Skeletal muscle satellite cell (primary cell): ENCODE results near the gene GARNL3.

Source experiments
- H3K27me3 ChIP-seq: 2 replicates; pipeline ENCODE4 v1.7.0; 2013; ENCODE audit warnings: low read length; ENCODE audit not compliant: control insufficient read depth, insufficient read depth
- H3K36me3 ChIP-seq: 2 replicates; pipeline ENCODE4 v1.7.0; 2013; ENCODE audit warnings: mild to moderate bottlenecking, control low read depth, low read length; ENCODE audit not compliant: insufficient read depth
- H3K4me1 ChIP-seq: 2 replicates; pipeline ENCODE4 v1.7.0; 2013; ENCODE audit warnings: low read length; ENCODE audit not compliant: control insufficient read depth, insufficient read depth
- H3K4me2 ChIP-seq: 2 replicates; pipeline ENCODE4 v1.7.0; 2013; ENCODE audit warnings: mild to moderate bottlenecking, low read length
- H3K4me3 ChIP-seq: 2 replicates; pipeline ENCODE4 v1.7.0; 2013; ENCODE audit warnings: low read length
- H3K9ac ChIP-seq: 2 replicates; pipeline ENCODE4 v1.7.0; 2013; ENCODE audit warnings: mild to moderate bottlenecking, low read depth, low read length, moderate library complexity
- H3K9me3 ChIP-seq: replicated peaks from 2 replicates; pipeline ENCODE4 v1.7.0; 2013; ENCODE audit warnings: mild to moderate bottlenecking, control low read depth, low read length

Gene GARNL3

DNA sequence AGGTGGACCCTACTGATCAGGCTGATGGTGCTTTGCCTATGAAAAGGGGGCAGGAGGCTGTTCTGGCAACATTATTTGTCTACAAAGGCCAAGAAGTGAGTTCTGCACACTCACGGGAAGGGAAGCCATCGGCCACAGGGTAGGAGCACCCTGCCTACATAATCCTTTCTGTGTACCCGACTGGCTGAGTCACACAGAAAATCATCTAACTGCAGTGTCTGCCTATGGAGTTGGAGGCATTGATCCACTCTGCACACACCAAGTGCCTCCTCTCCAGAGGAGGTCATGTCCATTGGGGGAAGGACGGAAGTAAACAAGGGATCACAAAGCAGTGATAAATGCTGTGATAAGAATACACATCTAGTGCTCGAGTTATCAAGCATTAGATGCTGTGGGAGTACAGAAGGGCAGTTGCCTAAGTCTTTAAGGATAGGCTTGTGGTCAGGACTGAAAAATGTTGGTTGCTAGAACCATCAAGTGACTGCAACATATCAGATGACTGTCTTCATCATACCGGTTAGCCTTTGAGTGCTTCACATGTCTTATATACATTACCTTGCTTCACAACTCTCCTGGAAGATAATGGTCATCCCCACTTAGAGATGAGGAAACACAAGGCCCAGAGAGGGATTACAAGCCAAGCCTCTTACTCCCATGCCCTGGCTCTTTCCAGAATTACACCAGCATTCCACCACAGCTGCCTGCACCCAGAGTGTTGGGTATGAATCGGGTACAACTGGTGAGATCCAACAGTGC lies 131.1 kb downstream of the GARNL3 start:
- no peaks in the 10 kb centered on the region for H3K9me3 ChIP-seq
- H3K4me2 ChIP-seq: no peak overlapping the region
- no peaks in the 10 kb centered on the region for H3K36me3 ChIP-seq
- H3K9ac ChIP-seq: no peak overlapping the region
- H3K4me3 ChIP-seq: no peak overlapping the region
- peaks cover 41% of the 10 kb centered on the region for H3K27me3 ChIP-seq
- H3K4me1 ChIP-seq: peaks cover 10% of the 10 kb centered on the region

DNA sequence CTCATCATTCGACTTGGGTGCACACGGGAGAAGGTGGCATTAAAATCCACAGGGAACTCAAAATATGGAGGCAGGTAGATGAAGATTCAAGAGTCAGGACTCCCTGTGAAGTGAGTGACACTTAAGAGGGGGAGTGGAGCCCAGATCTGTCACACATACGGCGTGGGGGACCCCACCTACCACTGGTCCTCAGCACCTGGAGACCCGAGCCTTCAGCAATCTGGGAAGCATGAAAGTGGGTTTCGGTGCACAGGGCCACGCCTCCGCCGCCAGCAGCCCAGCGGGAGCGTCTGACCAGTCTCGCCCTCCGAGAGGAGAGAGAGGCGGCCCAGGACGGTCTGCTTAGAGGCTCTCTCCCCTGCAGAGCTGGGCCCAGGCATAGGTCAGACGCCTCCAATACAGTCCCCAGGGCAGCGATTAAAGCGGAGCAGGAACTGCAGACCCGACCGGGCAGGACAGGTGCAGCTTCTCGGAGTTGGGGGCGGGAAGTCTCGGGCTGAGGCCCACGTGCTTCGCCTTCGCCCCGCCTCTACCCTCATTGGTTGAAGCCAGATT lies 131.8 kb downstream of the GARNL3 start:
- Histone ChIP-seq H3K27me3 (peaks cover 39% of the 10 kb centered on the region), H3K36me3 (no peaks in the 10 kb centered on the region), H3K4me1 (peaks cover 10% of the 10 kb centered on the region), H3K4me2 (peak overlapping the region; percentile 82), H3K9ac (no peak overlapping the region), H3K9me3 (no peaks in the 10 kb centered on the region), H3K4me3 (peak overlapping the region; percentile 65)

DNA sequence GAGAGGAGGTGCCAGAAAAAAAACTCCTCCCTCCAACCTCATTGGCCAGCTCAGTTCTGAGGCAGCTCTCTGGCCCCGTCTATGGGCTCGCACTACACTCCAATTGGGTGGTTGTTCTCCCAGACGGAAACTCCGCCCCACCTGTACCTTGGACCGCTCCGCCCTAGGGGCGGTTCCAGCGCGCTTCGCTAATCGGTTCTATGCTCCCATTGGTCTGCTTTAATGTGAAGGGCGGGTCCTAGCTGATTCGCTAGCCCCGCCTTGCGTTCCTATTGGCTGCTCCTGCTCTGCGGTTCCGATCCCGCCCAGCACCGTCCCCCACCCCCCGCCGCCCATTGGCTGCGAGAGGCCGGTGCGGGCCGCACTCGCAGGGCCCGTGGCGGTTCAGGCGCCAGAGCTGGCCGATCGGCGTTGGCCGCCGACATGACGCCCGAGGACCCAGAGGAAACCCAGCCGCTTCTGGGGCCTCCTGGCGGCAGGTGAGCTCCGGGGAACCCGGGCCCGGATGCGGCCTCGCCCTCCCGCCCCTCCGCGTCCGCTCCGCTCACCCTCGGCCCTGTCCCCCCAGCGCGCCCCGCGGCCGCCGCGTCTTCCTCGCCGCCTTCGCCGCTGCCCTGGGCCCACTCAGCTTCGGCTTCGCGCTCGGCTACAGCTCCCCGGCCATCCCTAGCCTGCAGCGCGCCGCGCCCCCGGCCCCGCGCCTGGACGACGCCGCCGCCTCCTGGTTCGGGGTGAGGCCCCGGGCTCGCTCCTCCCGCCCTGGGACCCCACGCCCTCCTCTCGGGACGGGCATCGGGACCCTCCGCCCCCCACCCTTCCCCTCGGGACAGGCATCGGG lies 132.5 kb downstream of the GARNL3 start, which contains the start of gene SLC2A8:
Gene SLC2A8, plus strand, starts transcription at position 362 of the 838 bp plus-strand sequence. Its CDS starts 62 bp downstream, at position 424.
- peaks cover 34% of the 10 kb centered on the region for H3K27me3 ChIP-seq
- H3K9ac ChIP-seq: peak within 1 kb of the TSS; percentile 65

GRCh38 chr9:127397646-127398274 lies 133.2 kb downstream of the GARNL3 start:
- peak overlapping the region; percentile 71 for H3K4me3 ChIP-seq
- peaks cover 26% of the 10 kb centered on the region for H3K27me3 ChIP-seq
- peak overlapping the region; percentile 87 for H3K4me2 ChIP-seq
- peak overlapping the region; percentile 65 for H3K9ac ChIP-seq
- no peaks in the 10 kb centered on the region for H3K9me3 ChIP-seq
- peaks cover 10% of the 10 kb centered on the region for H3K4me1 ChIP-seq
- H3K36me3 ChIP-seq: no peaks in the 10 kb centered on the region

More for the DNA sequence above, 132.5 kb downstream of the GARNL3 start, which contains the start of gene SLC2A8:
- Histone ChIP-seq H3K4me1 (peaks cover 10% of the 10 kb centered on the region), H3K4me2 (peak within 1 kb of the TSS; percentile 87), H3K9me3 (no peaks in the 10 kb centered on the region), H3K4me3 (peak within 1 kb of the TSS; percentile 71), H3K36me3 (no peaks in the 10 kb centered on the region)

GRCh38 chr9:127398275-127398647 lies 133.7 kb downstream of the GARNL3 start:
- H3K36me3 ChIP-seq: no peaks in the 10 kb centered on the region
- peaks cover 21% of the 10 kb centered on the region for H3K27me3 ChIP-seq
- peak overlapping the region; percentile 29 for H3K9ac ChIP-seq
- peak overlapping the region; percentile 71 for H3K4me3 ChIP-seq
- H3K4me1 ChIP-seq: peaks cover 10% of the 10 kb centered on the region
- no peaks in the 10 kb centered on the region for H3K9me3 ChIP-seq
- H3K4me2 ChIP-seq: peak overlapping the region; percentile 87

GRCh38 chr9:127398715-127399400 lies 134.3 kb downstream of the GARNL3 start:
- H3K9me3 ChIP-seq: no peaks in the 10 kb centered on the region
- H3K4me2 ChIP-seq: no peak overlapping the region
- no peak overlapping the region for H3K4me3 ChIP-seq
- no peak overlapping the region for H3K9ac ChIP-seq
- H3K36me3 ChIP-seq: no peaks in the 10 kb centered on the region
- H3K27me3 ChIP-seq: peaks cover 20% of the 10 kb centered on the region
- peaks cover 10% of the 10 kb centered on the region for H3K4me1 ChIP-seq

DNA sequence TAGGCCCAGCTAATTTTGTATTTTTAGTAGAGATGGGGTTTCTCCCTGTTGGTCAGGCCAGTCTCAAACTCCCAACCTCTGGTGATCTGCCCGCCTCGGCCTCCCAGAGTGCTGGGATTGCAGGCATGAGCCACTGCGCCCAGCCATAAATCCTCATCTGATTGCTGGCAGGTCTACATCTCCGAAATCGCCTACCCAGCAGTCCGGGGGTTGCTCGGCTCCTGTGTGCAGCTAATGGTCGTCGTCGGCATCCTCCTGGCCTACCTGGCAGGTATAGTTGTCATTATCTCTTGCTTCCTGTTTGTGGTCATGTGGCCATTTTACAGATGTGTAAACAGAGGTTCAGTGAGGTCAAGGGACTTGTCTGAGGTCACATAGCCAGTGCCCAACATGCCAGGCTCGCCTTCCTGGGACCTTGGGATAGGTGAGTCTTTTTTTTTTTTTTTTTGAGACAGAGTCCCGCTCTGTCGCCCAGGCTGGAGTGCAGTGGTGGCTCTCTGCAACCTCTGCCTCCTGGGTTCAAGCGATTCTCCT lies 135.2 kb downstream of the GARNL3 start:
- Histone ChIP-seq H3K4me3 (no peak overlapping the region), H3K9me3 (no peaks in the 10 kb centered on the region), H3K4me1 (peaks cover 10% of the 10 kb centered on the region), H3K4me2 (no peak overlapping the region), H3K9ac (no peak overlapping the region), H3K27me3 (peaks cover 18% of the 10 kb centered on the region), H3K36me3 (no peaks in the 10 kb centered on the region)

- peaks cover 3% of the 10 kb centered on the region for H3K27me3 ChIP-seq
- H3K4me1 ChIP-seq: peaks cover 6% of the 10 kb centered on the region
- H3K9ac ChIP-seq: no peak overlapping the region
- H3K9me3 ChIP-seq: no peaks in the 10 kb centered on the region
- H3K4me2 ChIP-seq: no peak overlapping the region
- H3K36me3 ChIP-seq: no peaks in the 10 kb centered on the region
- no peak overlapping the region for H3K4me3 ChIP-seq
Measured at GRCh38 chr9:127402401-127403090, 138.0 kb downstream of the GARNL3 start.

GRCh38 chr9:127403507-127404192 lies 139.1 kb downstream of the GARNL3 start:
- no peak overlapping the region for H3K4me2 ChIP-seq
- no peaks in the 10 kb centered on the region for H3K4me1 ChIP-seq
- peaks cover 1% of the 10 kb centered on the region for H3K27me3 ChIP-seq
- H3K9me3 ChIP-seq: no peaks in the 10 kb centered on the region
- no peak overlapping the region for H3K9ac ChIP-seq
- H3K36me3 ChIP-seq: no peaks in the 10 kb centered on the region
- H3K4me3 ChIP-seq: no peak overlapping the region

- Histone ChIP-seq H3K4me2 (no peak overlapping the region), H3K9ac (no peak overlapping the region), H3K36me3 (no peaks in the 10 kb centered on the region), H3K4me1 (no peaks in the 10 kb centered on the region), H3K27me3 (no peaks in the 10 kb centered on the region), H3K9me3 (no peaks in the 10 kb centered on the region), H3K4me3 (no peak overlapping the region)
Measured at GRCh38 chr9:127404631-127405030, 140.1 kb downstream of the GARNL3 start.
